ENCODE measurements around the gene STRBP.
"Not testable (repeated sequence)": the region's sequence is repeated elsewhere in the genome, so short reads cannot be mapped to it uniquely, and the experiment has no call there.

The STRBP gene

DNA sequence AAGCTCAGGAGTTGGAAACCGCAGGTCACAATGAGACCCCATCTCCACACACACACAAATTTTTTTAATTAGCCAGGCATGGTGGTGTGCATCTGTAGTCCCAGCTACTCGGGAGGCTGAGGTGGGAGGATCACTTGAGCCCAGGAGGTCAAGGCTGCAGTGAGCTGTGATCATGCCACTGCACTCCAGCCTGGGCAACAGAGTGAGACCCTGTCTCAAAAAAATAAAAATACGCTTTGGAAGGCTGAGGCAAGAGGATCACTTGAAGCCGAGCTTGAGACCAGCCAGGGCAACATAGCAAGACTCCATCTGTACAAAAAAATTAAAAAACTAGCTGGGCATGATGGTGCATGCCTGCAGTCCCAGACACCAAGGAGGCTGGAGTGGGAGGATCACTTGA is 19.2 kb downstream of the STRBP start:
- not testable (repeated sequence) for DNase-seq (ENCODE audit: low read depth in 3 of 3)

DNA sequence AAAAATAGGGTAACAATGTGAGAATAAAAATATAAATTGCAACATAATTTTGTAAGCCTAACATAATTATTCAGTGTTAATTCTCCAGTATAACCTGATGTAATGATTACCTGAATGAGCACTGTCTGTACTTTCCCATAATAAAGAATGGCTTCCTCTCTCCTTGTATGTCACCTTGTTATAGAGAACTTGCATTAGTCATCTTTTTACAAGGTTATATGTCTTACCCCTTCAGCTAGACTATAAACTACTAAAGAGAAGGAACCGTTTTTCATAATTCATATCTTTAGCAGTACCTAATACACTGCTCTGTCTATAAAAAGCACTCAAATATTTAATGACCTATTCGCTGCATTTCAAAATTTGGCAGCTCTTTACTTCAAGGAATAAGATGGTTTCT is 19.8 kb downstream of the STRBP start:
- no peak for DNase-seq (ENCODE audit: low read depth in 3 of 3)

DNA sequence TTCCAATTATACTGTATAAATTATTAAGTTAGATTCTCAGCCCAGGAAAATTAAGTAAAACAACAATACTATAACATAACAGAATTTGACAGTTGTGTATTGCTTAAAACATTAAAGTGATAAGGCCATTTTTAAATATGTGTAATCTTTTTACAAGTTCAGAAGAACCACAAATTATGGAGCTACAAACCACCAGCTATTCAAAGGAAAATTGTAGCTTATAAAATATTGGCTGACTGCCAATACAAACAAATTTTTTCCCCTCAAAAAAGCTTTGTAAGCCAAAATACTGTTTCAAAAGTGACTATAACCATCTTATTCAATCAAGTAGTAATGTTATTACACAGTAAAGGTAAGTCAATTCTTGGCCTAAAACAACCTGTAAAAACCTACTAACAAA is 21.9 kb downstream of the STRBP start:
- DNase-seq (ENCODE audit: low read depth in 3 of 3), result no peak

DNA sequence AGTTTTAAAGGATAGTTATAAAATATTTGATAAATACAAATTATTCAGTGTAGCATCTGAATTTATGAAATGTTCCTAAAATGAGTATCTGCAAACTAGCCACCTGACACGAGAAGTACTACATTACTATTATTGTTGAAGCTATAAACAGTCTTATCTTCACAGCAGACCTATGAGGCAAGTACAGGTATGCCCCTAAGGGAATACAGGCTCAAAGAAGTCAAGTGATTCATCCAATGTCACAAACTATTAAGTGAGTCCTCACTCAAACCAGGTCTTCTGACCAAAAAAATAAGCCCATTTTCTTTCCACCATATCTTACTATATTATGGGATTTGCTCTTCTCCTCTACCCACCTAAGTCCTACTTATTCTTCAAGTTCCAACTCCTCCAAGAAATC is 28.7 kb downstream of the STRBP start:
- no peak for DNase-seq (ENCODE audit: low read depth in 3 of 3)

DNA sequence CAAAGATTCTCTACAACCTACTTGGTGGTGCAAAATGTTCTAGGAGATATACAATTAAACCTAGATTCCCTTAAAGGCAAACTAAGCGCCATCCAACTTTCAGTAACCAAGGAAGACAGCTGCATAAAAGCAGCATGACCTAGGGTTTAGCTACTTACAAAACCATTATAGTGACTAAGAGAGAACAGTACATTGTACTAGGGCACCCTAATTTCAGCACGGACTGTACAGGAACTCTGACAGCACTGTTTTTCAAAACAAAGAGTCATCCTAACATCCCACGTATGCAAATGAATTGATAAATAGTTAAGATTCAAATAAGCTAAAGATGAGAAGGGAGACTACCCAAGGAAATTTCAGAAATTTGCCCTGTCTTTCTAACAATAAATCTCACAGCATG is 30.0 kb downstream of the STRBP start:
- no peak for DNase-seq (ENCODE audit: low read depth in 3 of 3)

DNA sequence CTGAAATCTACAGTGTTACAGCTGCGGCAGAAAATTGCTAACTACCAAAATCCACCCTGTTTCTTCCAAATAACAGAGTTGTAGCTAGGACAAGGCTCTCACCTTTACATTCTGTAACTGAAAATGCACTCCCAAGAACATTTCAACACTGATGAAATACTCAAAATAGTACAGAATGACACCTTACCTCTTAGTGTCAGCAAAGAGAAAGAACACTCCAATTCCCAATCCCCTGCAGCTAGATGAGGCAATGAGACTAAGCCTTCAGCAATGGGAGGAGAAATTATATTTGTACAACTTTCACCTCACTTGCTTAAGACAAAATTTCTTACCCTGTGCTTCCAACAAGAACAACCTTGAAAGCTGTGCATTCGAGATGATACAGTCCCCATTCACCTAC is 31.2 kb downstream of the STRBP start:
- DNase-seq (ENCODE audit: low read depth in 3 of 3), result no peak

DNA sequence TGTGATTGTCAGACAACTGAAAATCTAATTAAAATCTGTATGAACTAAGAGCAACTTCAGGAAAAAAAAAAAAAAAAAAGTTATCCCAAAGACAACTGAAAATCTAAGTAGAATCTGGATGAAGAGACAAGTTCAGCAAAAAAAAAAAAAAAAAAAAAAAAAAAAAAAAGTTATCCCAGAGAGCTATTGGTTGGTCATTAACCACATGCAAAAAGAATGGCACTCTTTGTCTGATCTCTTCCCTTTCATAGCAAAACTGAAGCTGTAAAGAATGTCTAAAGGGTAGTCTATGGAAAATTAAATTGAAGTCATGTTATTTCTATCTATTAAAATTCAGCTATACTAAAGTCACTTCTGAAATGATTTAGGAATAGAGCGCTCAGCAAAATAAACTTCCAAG is 32.9 kb downstream of the STRBP start:
- no peak for DNase-seq (ENCODE audit: low read depth in 3 of 3)

DNA sequence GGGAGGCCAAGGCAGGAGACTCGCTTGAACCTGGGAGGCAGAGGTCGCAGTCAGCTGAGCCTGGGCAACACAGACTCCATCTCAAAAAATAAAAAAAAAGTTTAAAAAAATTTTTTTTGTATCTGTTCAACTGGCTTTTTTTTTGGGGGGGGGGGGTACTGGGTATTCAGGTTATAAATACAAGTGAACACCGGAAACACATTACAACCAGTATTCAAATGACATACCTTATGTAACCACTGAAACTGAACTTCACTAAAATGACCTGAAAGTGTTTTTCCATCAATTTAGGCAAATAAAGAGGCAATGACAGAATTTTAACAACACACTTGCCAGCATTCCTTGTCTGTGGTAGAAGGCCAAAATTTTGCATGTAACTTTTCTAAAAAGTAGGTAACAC is 33.5 kb downstream of the STRBP start:
- no peak for DNase-seq (ENCODE audit: low read depth in 3 of 3)

DNA sequence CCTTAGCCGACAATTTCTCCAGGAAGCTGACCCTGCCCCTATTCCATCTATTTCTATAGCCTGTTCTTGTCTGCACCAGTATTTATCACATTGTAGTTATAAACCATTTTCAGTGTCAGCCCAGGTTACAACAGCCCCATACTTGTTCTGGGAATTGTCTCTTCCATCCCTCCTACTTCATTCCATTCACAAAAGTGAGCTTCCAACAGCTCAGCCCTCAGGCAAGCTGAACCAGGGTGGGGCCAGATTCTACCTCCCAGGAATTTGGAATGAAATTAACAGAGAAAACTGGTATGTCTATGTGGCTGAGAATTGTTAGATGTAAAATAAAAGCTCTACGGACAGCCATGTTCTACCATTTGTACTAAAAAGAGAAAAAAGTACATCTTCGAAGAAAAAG is 36.1 kb downstream of the STRBP start:
- no peak for DNase-seq (ENCODE audit: low read depth in 3 of 3)

DNA sequence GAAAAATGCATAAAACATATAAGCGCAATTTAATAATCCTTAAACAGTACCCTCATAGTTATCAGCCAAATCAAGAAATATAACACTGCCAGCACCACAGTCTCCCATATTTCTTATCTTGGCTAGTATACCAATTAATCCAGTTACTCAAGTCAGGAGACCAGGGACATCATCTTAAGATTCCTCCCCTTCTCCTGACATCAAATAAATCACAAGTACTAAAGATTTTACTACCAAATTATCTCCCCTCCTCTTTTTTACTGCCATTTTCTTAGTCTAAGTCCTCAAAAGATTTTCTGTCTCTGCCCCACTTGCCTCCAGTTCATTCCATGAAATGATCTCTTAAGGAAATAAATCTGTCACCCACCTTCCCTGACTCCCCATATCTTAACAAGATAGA is 37.0 kb downstream of the STRBP start:
- DNase-seq (ENCODE audit: low read depth in 3 of 3), result no peak

DNA sequence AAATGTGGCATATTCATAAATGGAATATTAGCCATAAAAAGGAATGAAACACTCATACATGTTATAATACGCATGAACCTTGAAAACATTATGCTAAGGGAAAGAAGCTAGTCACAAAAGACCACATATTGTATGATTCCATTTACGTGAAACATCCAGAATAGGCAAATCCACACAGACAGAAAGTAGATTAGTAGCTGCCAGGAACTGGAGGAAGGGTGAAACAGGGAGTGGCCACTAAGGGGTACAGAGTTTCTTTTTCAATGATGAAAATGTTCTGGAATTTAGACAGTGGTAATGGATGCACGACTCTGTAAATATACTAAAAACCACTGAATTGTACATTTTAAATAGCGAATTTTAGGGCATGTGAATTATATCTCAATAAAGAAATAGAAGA is 39.4 kb downstream of the STRBP start:
- no peak for DNase-seq (ENCODE audit: low read depth in 3 of 3)

DNA sequence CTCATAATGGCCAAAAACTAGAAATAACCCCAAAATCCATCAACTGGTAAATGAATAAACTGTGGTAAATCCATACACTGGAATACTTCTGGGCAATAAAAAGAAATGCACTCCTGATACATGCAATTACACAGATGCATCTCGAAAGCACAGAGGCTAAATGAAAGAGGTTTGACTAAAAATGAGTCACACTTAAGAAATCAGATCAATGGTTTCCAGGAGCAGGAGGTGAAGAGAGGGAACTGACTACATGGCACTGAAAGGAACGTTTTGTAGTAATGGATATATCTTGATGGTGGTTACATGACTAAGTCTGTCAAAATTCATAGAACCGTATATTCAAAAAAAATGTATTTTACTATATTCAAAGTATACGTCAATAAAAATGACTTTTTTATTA is 42.4 kb downstream of the STRBP start:
- DNase-seq (ENCODE audit: low read depth in 3 of 3), result no peak

DNA sequence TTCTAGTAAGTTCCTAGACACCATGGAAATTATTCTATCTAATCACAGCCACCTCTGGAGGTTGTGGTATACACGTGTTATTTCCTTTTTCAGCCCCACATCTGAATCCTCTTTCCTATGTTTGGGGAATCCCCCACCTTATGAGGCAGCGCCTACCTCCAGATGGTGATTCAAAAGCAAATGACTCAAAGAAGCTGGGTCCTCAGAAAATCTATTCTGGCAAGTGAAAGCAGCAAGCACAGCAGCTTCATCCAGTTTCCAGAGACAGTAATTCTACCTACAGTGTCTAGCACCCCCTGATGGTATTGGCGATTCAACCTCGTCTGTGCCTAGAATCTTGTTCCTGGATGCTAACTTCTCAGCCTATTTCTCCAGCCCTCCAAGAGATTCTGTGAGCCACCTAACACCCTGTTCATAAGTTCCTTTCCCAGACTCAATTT is 43.0 kb downstream of the STRBP start:
- DNase-seq (ENCODE audit: low read depth in 3 of 3), result peak; percentile 34 to 52 (median 38)

DNA sequence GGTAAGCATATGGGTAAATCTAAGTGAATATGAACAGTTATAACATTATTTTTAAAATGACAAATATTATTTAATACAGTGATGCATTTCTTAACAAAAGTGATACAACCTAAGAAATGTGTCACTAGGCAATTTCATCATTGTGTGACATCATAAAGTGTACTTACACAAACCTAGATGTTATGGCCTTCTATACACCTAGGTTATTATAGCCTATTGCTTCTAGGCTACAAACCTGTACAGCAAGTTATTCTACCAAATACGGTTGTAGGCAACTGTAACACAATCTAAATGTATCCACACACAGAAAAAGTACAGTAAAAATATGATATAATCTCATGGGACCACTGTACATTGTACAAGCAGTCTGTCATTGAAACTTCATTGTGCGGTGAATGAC is 48.3 kb downstream of the STRBP start:
- DNase-seq (ENCODE audit: low read depth in 3 of 3), result no peak

DNA sequence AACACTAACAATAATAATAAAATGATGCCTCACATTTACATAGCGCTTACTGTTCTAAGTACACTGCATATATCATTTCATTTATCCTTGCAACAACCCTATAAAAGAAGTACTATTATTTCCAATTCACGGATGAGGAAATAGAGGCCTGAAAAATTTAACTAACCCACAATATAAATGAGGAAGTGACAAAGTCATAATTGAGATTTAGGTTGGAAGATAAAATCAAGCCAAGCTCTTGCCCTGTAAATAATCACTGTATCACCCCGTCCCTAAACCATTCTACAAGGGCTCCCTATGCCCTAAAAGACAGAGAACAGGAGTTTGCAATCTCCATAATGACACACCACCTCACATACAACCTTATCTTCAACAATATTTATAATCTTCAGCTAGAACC is 49.6 kb downstream of the STRBP start:
- no peak for DNase-seq (ENCODE audit: low read depth in 3 of 3)

DNA sequence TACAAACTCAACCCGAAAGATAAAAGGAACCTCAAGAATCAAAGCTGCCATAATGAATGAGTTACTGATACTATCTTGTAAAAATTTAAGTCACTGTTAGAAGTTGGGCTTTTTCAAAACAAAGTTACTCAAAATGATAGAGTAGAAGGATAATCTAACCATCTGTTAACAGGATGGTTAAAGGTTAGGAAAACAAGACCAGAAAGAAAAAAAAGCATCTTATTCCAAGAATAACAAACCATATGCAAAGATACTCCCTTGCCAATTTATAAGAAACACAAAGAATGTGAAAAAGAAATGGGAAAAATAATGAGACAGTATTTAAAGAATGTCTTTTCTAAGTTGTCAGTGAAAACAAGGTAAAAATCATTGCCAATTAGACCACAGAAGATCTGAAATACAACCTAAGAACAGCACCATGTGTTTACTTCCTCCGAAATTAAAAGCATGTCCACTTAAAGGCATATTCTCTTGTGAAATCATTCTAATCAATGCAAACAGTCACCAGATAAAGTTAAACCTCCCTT is 51.2 kb downstream of the STRBP start:
- DNase-seq (ENCODE audit: low read depth in 3 of 3), result no peak

DNA sequence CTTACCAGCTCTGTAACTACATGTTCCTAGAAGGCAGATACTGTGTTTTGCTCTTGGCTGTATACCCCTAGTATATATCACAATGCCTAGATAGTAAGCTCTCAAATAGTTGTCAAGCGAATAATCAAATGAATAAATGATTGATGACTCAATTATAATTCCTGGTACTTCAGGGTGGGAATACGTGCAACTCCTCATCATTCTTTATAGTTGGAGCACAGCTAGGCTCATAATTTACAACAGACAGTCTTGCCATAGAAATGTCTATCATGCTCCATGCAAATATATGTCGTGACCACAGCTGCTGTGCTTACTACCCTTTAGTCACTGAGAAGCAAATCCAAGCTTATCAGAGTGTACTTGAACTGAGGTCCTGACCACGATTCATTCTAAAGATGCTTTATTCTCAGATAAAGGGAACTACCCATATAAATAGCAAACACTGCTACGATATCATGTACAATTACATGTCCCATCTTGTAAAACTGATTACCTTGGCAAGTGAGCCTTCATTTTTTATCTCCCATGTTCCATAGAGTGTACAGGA is 52.1 kb downstream of the STRBP start:
- no peak for DNase-seq (ENCODE audit: low read depth in 3 of 3)

DNA sequence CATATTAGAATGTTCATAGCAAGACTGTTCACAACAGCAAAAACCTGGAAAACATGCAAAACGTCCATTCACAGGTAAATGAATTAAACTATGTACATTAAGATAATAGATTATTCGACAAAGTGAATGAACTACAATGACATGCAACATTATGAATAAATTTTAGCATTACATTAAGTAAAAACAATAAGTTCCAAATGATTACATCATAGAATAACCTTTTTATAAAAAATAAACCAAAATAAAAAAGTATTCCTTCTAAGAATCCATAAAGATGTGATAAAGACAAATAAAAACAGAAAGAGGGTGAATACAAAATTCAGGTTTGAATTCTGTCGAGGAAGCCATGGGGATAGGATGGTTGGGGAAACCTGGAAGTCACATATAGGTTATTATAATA is 57.3 kb downstream of the STRBP start:
- DNase-seq (ENCODE audit: low read depth in 3 of 3), result no peak

DNA sequence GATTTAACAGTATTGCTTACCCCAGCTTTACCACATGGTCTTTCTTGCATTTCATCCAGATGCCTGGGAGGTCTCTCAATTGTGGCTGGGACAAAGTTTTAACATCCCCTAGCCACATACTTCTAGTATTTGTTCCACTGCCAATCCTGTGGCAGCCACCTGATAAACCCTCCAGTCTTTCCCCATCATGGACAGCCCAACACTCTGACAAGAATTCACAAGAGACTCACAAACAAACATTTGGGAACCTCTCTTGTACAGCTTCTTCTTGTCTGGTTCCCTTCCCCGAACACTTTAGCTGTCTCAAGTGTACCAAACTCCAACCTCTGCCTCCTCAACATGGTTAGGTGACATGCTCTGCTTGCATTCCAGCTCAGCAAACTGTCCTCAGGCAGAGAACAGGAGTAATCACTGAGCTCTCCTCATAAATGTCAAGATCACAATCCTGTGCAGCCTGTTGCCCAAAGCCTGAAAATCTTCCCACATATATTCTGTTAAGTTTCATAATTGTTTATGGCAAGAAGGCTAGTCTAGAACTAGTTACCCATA is 59.7 kb downstream of the STRBP start:
- DNase-seq (ENCODE audit: low read depth in 3 of 3), result no peak

DNA sequence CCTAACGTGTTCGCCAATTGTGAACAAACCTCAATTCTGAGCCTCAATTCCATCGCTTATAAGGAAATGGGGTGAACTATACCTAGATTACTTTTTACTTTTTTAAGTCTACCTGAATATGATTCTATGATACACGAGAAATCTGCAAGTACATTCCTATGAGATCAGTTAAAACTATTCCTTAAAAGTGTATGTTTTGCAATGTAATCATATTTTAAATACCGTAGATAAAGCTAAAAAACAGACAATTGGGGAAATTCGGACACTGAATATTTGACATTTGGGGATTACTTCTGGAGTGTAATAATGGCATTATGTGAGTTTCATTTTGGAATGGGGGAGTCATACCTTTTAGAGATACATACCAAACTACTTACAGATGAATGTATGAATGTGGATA is 62.3 kb downstream of the STRBP start:
- no peak for DNase-seq (ENCODE audit: low read depth in 3 of 3)

DNA sequence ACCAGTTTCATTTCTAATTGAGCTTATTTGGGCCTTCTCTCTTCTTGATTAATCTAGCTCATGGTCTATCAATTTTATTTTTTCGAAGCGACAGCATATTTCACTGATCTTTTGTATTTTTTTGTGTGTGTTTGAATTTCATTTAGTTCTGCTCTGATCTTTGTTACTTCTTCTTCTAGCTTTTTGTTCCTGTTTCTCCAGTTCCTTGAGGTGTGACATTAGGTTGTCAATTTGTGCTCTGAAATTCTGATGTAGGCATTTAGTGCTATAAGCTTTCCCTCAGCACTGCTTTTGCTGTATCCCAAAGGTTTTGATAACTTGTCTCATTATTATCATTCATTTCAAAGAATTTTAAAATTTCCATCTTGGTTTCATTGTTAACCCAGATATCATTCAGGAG is 67.3 kb downstream of the STRBP start:
- no peak for DNase-seq (ENCODE audit: low read depth in 3 of 3)

DNA sequence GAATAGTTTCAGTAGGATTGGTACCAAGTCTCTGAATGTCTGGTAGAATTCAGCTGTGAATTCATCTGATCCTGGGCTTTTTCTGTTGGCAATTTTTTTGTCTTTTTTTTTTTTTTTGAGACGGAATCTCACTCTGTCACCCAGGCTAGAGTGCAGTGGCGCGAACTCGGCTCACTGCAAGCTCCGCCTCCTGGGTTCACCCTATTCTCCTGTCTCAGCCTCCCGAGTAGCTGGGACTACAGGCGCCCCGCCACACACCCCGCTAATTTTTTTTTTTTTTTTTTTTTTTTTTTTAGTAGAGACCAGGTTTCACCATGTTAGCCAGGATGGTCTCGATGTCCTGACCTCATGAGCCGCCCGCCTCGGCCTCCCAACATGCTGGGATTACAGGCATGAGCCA is 67.9 kb downstream of the STRBP start:
- not testable (repeated sequence) for DNase-seq (ENCODE audit: low read depth in 3 of 3)

DNA sequence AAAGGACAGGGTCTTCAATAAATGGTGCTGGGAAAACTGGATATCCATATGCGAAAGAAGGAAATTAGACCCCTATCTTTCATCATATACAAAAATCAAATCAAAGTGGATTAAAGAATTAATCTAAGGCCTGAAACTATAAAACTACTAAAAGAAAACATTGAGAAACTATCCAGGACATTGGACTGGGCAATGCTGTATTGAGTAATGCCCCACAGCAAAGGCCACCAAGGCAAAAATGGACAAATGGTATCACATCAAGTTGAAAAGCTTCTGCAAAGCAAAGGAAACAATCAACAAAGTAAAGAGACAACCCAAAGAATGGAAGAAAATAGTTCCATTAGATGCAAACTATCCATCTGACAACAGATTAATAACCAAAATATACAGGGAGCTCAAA is 72.3 kb downstream of the STRBP start:
- DNase-seq (ENCODE audit: low read depth in 3 of 3), result no peak

DNA sequence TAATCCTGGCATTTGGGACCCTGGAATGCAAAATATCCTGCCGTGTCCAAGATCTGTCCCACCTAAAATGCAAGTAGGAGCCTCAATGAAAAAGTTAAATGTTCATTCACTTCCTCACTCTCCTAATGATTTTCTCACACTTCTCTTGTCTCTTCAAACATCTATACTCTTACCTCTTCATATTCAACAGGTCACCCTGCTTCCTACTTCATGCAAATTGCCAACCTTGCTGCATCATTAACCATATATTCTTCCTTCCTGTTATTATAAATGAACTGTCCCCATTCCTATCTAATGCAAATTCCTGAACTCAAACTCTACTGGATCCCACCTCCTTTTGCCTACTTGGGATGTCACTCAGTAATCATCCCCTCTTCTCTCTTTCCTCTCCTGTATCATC is 74.4 kb downstream of the STRBP start:
- DNase-seq (ENCODE audit: low read depth in 3 of 3), result no peak

Data from stimulated activated CD4-positive, alpha-beta T cell treated with anti-CD3 and anti-CD28 coated beads, TNF-alpha, amount 100 ng/mL, for 48 hours (primary cell).